Activated B cell treated with CpG ODN at 0.5 μM for 24 hours (primary cell): ENCODE results near the gene ABCC2. TPM values are rescaled to one million over a fixed set of nuclear protein-coding genes. Genes with fewer than 3 reads are reported as not detected.

Source experiments
- ATAC-seq: fragments of 200-7000 bp; cut with Tn5 transposase; one replicate; pipeline ENCODE4 v1.10.0; 2021; ENCODE audit warnings: low read depth, mild to moderate bottlenecking, moderate library complexity
- CTCF ChIA-PET: fragments of 350-600 bp; sonication (Branson Sonifier 250); formaldehyde crosslinking; loops from one replicate; lab custom pipeline; 2021; ENCODE audit warnings: antibody characterized with exemption; lab: Charles Lee
- POLR2A ChIA-PET: fragments of 350-600 bp; sonication (Branson Sonifier 250); formaldehyde crosslinking; loops from one replicate; lab custom pipeline; 2021; ENCODE audit warnings: antibody characterized with exemption; lab: Charles Lee
- DNase-seq: peaks from one replicate; pipeline ENCODE4 v3.0.0; 2022
- H3K27ac Mint-ChIP-seq: one replicate; pipeline ENCODE4 v1.8.0; 2020; ENCODE audit warnings: mixed read lengths
- H3K27me3 Mint-ChIP-seq: one replicate; pipeline ENCODE4 v1.8.0; 2021; ENCODE audit warnings: mixed read lengths
- H3K36me3 Mint-ChIP-seq: one replicate; pipeline ENCODE4 v1.8.0; 2021; ENCODE audit warnings: low read depth, mixed read lengths
- H3K4me1 Mint-ChIP-seq: one replicate; pipeline ENCODE4 v1.8.0; 2021; ENCODE audit warnings: mixed read lengths
- H3K4me3 Mint-ChIP-seq: one replicate; pipeline ENCODE4 v1.8.0; 2020; ENCODE audit warnings: mild to moderate bottlenecking, mixed read lengths
- H3K9me3 Mint-ChIP-seq: one replicate; pipeline ENCODE4 v1.8.0; 2020; ENCODE audit warnings: mixed read lengths
- CTCF ChIP-seq: fragments of 200-600 bp; IDR thresholded peaks from one replicate; pipeline ENCODE4 v1.8.0; 2022; ENCODE audit warnings: antibody characterized with exemption, mild to moderate bottlenecking
- intact Hi-C: fragments of 100-400 bp; cut with micrococcal nuclease; formaldehyde crosslinking; loops from one replicate; pipeline ENCODE4 v1.15.1; 2024
- total RNA-seq: library from RNA; stranded (reverse); gene quantifications from 2 replicates; pipeline ENCODE4 v1.2.3, GENCODE V29; 2022

Gene ABCC2
- total RNA-seq, 1 donor from 2014 or later: 4.0 TPM

GRCh38 chr10:99798920-99799319 lies 16.5 kb downstream of the ABCC2 start:
- Mint-ChIP-seq H3K4me1 (no peaks in the 10 kb centered on the region), H3K4me3 (no peak overlapping the region), H3K36me3 (peaks cover 4% of the 10 kb centered on the region), H3K27ac (no peak overlapping the region), H3K27me3 (no peaks in the 10 kb centered on the region), H3K9me3 (no peaks in the 10 kb centered on the region)
- no peak for DNase-seq
- intact Hi-C loops: no loop called here
- no peak for TF ChIP-seq CTCF
- no peak for ATAC-seq
- ChIA-PET CTCF (interaction anchor here (1.5 kb wide), 1 partner anchor 47 kb away, joined by 5 read pairs; no protein-coding TSS in a partner anchor), POLR2A (interaction anchor here (1.3 kb wide), 1 partner anchor 66 kb away, joined by 3 read pairs; the partner anchor contains the start of gene CUTC)

- Mint-ChIP-seq H3K9me3 (no peaks in the 10 kb centered on the region), H3K27me3 (no peaks in the 10 kb centered on the region), H3K27ac (no peak overlapping the region), H3K4me3 (no peak overlapping the region), H3K36me3 (no peaks in the 10 kb centered on the region), H3K4me1 (no peaks in the 10 kb centered on the region)
- intact Hi-C loops: no loop called here
- CTCF ChIA-PET: no interaction called here
- ATAC-seq (no peak), DNase-seq (no peak)
- POLR2A ChIA-PET: interaction anchor here (1.3 kb wide), 1 partner anchor 67 kb away, joined by 3 read pairs; the partner anchor contains the start of gene CUTC
- TF ChIP-seq CTCF: no peak
Observed at GRCh38 chr10:99799613-99800012, 17.2 kb downstream of the ABCC2 start.

GRCh38 chr10:99804471-99804870 lies 22.0 kb downstream of the ABCC2 start:
- TF ChIP-seq CTCF: no peak
- ChIA-PET POLR2A (no interaction called here), CTCF (no interaction called here)
- H3K36me3 Mint-ChIP-seq: no peaks in the 10 kb centered on the region
- DNase-seq (no peak), ATAC-seq (no peak)
- H3K4me3 Mint-ChIP-seq: no peak overlapping the region
- no peaks in the 10 kb centered on the region for H3K27me3 Mint-ChIP-seq
- H3K9me3 Mint-ChIP-seq: no peaks in the 10 kb centered on the region
- H3K4me1 Mint-ChIP-seq: no peaks in the 10 kb centered on the region
- no peak overlapping the region for H3K27ac Mint-ChIP-seq
- intact Hi-C loops: no loop called here

GRCh38 chr10:99805190-99805589 lies 22.8 kb downstream of the ABCC2 start:
- ATAC-seq (no peak), DNase-seq (no peak)
- H3K9me3 Mint-ChIP-seq: no peaks in the 10 kb centered on the region
- intact Hi-C loops: no loop called here
- H3K27ac Mint-ChIP-seq: no peak overlapping the region
- no peak for TF ChIP-seq CTCF
- H3K36me3 Mint-ChIP-seq: no peaks in the 10 kb centered on the region
- ChIA-PET CTCF (no interaction called here), POLR2A (no interaction called here)
- no peaks in the 10 kb centered on the region for H3K27me3 Mint-ChIP-seq
- H3K4me1 Mint-ChIP-seq: no peaks in the 10 kb centered on the region
- no peak overlapping the region for H3K4me3 Mint-ChIP-seq

GRCh38 chr10:99806091-99806490 lies 23.7 kb downstream of the ABCC2 start:
- Mint-ChIP-seq H3K4me3 (no peak overlapping the region), H3K4me1 (no peaks in the 10 kb centered on the region), H3K36me3 (peaks cover 1% of the 10 kb centered on the region), H3K27me3 (no peaks in the 10 kb centered on the region), H3K9me3 (no peaks in the 10 kb centered on the region), H3K27ac (no peak overlapping the region)
- ChIA-PET POLR2A (no interaction called here), CTCF (no interaction called here)
- intact Hi-C loops: no loop called here
- no peak for DNase-seq
- TF ChIP-seq CTCF: no peak
- ATAC-seq: no peak
